Naive thymus-derived CD4-positive, alpha-beta T cell (primary cell): ENCODE data around the gene RAB3GAP2. TPM values are rescaled to one million over a fixed set of nuclear protein-coding genes. Genes with fewer than 3 reads are reported as not detected.

Experiments
- ATAC-seq: fragments of 150-1000 bp; cut with Tn5 transposase; 2 replicates; pipeline ENCODE4 v1.10.0; 2021; ENCODE audit warnings: mild to moderate bottlenecking, moderate library complexity
- CTCF ChIA-PET: fragments of 350-600 bp; sonication (Branson Sonifier 250); formaldehyde crosslinking; loops from one replicate; lab custom pipeline; 2021; ENCODE audit warnings: antibody characterized with exemption; lab: Charles Lee
- POLR2A ChIA-PET: fragments of 350-600 bp; sonication (Branson Sonifier 250); formaldehyde crosslinking; loops from one replicate; lab custom pipeline; 2021; ENCODE audit warnings: antibody characterized with exemption, inconsistent platforms; lab: Charles Lee
- DNase-seq, 9 donors: peaks; one replicate each; pipeline versions ENCODE4 v3.0.0 to v3.0.0-alpha.2; 2020 to 2022; ENCODE audit warnings: mixed read lengths in 1 of 9
- H3K27ac ChIP-seq: one replicate; pipeline ENCODE4 v1.7.0; 2013; ENCODE audit warnings: mild to moderate bottlenecking, low read depth, low read length, moderate library complexity
- H3K27me3 ChIP-seq, 2 donors: one replicate each; pipeline ENCODE4 v1.7.0; 2013; ENCODE audit warnings: low read length in 2 of 2, mild to moderate bottlenecking in 2 of 2, moderate library complexity in 2 of 2; ENCODE audit not compliant: control insufficient read depth in 2 of 2, insufficient read depth in 2 of 2
- H3K36me3 ChIP-seq, 3 experiments: 1 replicate in 2 of 3; 2 replicates in 1 of 3; pipeline ENCODE4 v1.7.0; 2013; ENCODE audit warnings: low read length in 3 of 3, mild to moderate bottlenecking in 3 of 3, moderate library complexity in 1 of 3; ENCODE audit not compliant: insufficient read depth in 3 of 3, control insufficient read depth in 2 of 3
- H3K4me1 ChIP-seq, 2 donors: one replicate each; pipeline ENCODE4 v1.7.0; 2013; ENCODE audit warnings: low read length in 2 of 2, mild to moderate bottlenecking in 2 of 2, moderate library complexity in 1 of 2; ENCODE audit not compliant: control insufficient read depth in 2 of 2, insufficient read depth in 2 of 2
- H3K4me3 ChIP-seq: 2 replicates; pipeline ENCODE4 v1.7.0; 2013; ENCODE audit warnings: mild to moderate bottlenecking, low read length
- H3K9me3 ChIP-seq, 3 experiments: 1 replicate in 2 of 3; 2 replicates in 1 of 3; pipeline ENCODE4 v1.7.0; 2013; ENCODE audit warnings: low read length in 3 of 3; ENCODE audit not compliant: control insufficient read depth in 2 of 3
- H3K27ac Mint-ChIP-seq, 9 donors: one replicate each; pipeline ENCODE4 v1.8.0; 2020 to 2022; ENCODE audit warnings: mixed read lengths in 9 of 9, mild to moderate bottlenecking in 8 of 9, moderate library complexity in 5 of 9, inconsistent platforms in 2 of 9
- H3K27me3 Mint-ChIP-seq, 5 donors: one replicate each; pipeline ENCODE4 v1.8.0; 2021 to 2022; ENCODE audit warnings: mixed read lengths in 5 of 5, mild to moderate bottlenecking in 1 of 5
- H3K36me3 Mint-ChIP-seq, 5 donors: one replicate each; pipeline ENCODE4 v1.8.0; 2020 to 2022; ENCODE audit warnings: mixed read lengths in 5 of 5, mild to moderate bottlenecking in 3 of 5, inconsistent platforms in 1 of 5
- H3K4me1 Mint-ChIP-seq, 7 donors: one replicate each; pipeline ENCODE4 v1.8.0; 2020 to 2022; ENCODE audit warnings: mixed read lengths in 7 of 7, mild to moderate bottlenecking in 3 of 7, inconsistent platforms in 1 of 7
- H3K4me3 Mint-ChIP-seq, 10 donors: one replicate each; pipeline ENCODE4 v1.8.0; 2020 to 2022; ENCODE audit warnings: mild to moderate bottlenecking in 10 of 10, mixed read lengths in 10 of 10, moderate library complexity in 6 of 10, inconsistent platforms in 2 of 10
- H3K9me3 Mint-ChIP-seq, 11 donors: one replicate each; pipeline ENCODE4 v1.8.0; 2020 to 2022; ENCODE audit warnings: mixed read lengths in 11 of 11, mild to moderate bottlenecking in 4 of 11, inconsistent platforms in 1 of 11, moderate library complexity in 1 of 11
- intact Hi-C, 2 donors: fragments of 100-400 bp; cut with micrococcal nuclease; formaldehyde crosslinking; loops; one replicate each; pipeline ENCODE4 v1.15.1; 2023
- polyA plus RNA-seq, 2 donors: library from polyadenylated mRNA; unstranded; fragments of 300-500 nt; fragmentation: Illumina TruSeq; gene quantifications; one replicate each; pipeline ENCODE4 v1.2.3, GENCODE V29; 2021
- total RNA-seq, 6 experiments: library from RNA in 5 of 6; stranded (reverse) in 5 of 6; gene quantifications; 1 replicate in 5 of 6; 2 replicates in 1 of 6; pipeline ENCODE4 v1.2.3 and lab custom pipeline; 2021 to 2026

The RAB3GAP2 gene
- total and polyA plus RNA-seq, 7 experiments from 2014 or later, result 13.9 to 53.0 (median 46.0) TPM

DNA sequence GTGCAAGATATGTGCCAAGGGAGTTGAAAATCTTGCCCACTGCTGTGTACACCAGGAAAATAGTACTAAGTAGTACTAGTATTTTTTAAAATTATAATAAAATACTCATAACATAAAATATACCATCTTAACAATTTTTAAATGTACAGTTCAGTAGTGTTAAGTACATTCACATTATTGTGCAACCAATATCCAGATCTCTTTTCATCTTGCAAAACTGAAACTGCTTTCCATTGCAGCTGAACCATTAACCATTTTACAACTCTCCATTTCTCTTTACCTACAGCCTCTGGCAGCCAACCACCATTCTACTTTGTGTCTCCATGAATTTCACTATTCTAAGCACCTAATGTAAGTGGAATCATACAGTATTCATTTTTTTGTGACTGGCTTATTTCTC is 19.3 kb upstream of the RAB3GAP2 start:
- Mint-ChIP-seq H3K4me1 (peaks cover 0 to 5% (median 0%) of the 10 kb centered on the region in 7 donors), H3K27ac (no peak overlapping the region), H3K27me3 (peaks cover 10 to 35% (median 24%) of the 10 kb centered on the region in 5 donors), H3K9me3 (no peaks in the 10 kb centered on the region), H3K36me3 (no peaks in the 10 kb centered on the region), H3K4me3 (peak overlapping the region in 1 of 10 donors; percentile 5)
- Histone ChIP-seq H3K27ac (no peak overlapping the region), H3K4me3 (no peak overlapping the region), H3K27me3 (no peaks in the 10 kb centered on the region), H3K9me3 (no peaks in the 10 kb centered on the region), H3K36me3 (no peaks in the 10 kb centered on the region), H3K4me1 (no peaks in the 10 kb centered on the region)
- ChIA-PET POLR2A (no interaction called here), CTCF (no interaction called here)
- no peak for ATAC-seq
- intact Hi-C loops, result no loop called here
- no peak for DNase-seq

DNA sequence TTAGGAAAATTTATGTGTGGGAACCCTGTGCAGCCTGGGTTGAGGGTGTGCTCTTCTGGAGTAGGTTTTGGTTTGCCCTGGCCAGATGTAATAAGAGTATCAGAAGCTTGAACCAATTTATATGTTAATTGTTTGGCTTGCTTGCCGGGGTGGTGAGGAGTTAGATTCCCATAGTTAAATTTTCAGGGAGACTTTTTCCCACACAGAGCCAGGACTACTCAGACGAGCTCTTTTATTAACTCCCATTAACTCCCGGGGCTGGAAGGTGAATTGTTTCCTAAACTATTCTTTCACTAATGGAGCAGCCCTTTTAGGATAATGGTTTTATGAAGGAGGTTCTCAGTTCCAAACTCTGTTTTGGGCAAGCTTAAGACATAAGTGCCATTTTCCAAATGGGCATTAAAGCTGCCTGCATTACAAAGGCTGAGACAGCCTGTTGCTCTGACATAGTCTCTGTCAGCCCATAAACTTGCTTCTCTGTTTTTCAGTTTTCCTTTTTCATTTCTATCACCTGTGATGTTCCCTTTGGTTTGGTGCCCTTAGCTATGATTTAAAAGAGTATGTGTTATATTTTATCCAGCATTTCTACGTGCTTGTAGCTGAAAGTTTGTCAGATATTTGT is 18.0 kb upstream of the RAB3GAP2 start:
- Histone ChIP-seq H3K27me3 (no peaks in the 10 kb centered on the region), H3K36me3 (no peaks in the 10 kb centered on the region), H3K9me3 (no peaks in the 10 kb centered on the region), H3K27ac (no peak overlapping the region), H3K4me3 (no peak overlapping the region), H3K4me1 (no peaks in the 10 kb centered on the region)
- ChIA-PET CTCF (no interaction called here), POLR2A (interaction anchor here (0.7 kb wide), 1 partner anchor 48 kb away, joined by 6 read pairs; no protein-coding TSS in a partner anchor)
- DNase-seq, result no peak
- no peak overlapping the region for H3K27ac Mint-ChIP-seq
- H3K9me3 Mint-ChIP-seq, result no peaks in the 10 kb centered on the region
- H3K4me1 Mint-ChIP-seq, result peaks cover 0 to 2% (median 0%) of the 10 kb centered on the region in 7 donors
- peaks cover 7 to 29% (median 20%) of the 10 kb centered on the region in 5 donors for H3K27me3 Mint-ChIP-seq
- H3K4me3 Mint-ChIP-seq, result no peak overlapping the region
- no peaks in the 10 kb centered on the region for H3K36me3 Mint-ChIP-seq
- no peak for ATAC-seq
- intact Hi-C loops, result no loop called here

DNA sequence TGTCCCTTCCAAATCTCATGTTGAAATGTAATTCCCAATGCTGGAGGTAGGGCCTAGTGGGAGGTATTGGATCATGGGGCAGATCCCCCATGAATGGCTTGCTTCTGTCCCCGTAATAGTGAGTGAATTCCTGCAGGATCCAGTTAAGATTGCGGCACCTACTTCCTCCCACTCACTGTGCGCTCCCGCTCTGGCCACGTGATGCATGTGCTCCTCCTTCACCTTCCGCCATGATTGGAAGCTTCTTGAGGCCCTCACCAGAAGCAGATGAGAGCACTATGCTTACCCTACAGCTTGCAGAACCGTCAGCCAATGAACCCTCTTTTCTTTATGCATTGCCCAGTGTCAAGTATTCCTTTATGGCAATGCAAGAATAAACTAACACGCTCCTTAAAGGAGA is 14.9 kb upstream of the RAB3GAP2 start:
- no peak for ATAC-seq
- H3K4me1 ChIP-seq, result no peaks in the 10 kb centered on the region
- H3K27me3 ChIP-seq, result no peaks in the 10 kb centered on the region

DNA sequence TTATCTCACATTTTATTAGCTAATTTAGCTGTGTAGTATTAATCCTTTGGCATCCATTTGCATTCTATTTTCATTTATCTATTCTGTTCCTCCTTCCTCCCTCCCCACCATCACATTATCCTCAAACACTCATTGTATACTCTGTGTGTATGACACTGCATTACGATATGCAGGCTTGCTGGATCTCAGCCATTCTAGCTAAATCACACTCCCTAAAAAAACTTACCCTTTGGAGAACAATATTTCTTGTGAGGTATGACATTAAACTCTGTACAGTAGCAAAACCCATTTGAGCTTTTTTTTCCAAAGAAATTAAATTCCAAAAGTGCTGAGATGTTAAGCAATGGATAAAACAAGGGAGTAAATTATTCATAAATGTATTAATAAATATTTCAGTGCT is 11.4 kb upstream of the RAB3GAP2 start:
- no peaks in the 10 kb centered on the region for H3K27me3 ChIP-seq
- no peak for ATAC-seq
- intact Hi-C loops, result loop anchor here (5.0 kb wide), 2 partner anchors 449 to 494 kb away; no protein-coding TSS in a partner anchor
- no peak overlapping the region for H3K27ac Mint-ChIP-seq
- no peak overlapping the region for H3K4me3 ChIP-seq
- no peaks in the 10 kb centered on the region for H3K36me3 Mint-ChIP-seq
- ChIA-PET CTCF (interaction anchor here (0.8 kb wide), 1 partner anchor 12 kb away, joined by 3 read pairs; no protein-coding TSS in a partner anchor), POLR2A (no interaction called here)
- no peaks in the 10 kb centered on the region for H3K36me3 ChIP-seq
- H3K4me3 Mint-ChIP-seq, result no peak overlapping the region
- no peak overlapping the region for H3K27ac ChIP-seq
- no peaks in the 10 kb centered on the region for H3K4me1 Mint-ChIP-seq
- peaks cover 0 to 12% (median 0%) of the 10 kb centered on the region in 5 donors for H3K27me3 Mint-ChIP-seq
- H3K9me3 ChIP-seq, result no peaks in the 10 kb centered on the region
- no peak for DNase-seq
- H3K4me1 ChIP-seq, result no peaks in the 10 kb centered on the region
- no peaks in the 10 kb centered on the region for H3K9me3 Mint-ChIP-seq

More for the DNA sequence above, 14.9 kb upstream of the RAB3GAP2 start:
- intact Hi-C loops, result no loop called here
- CTCF ChIA-PET, result no interaction called here
- no peaks in the 10 kb centered on the region for H3K36me3 ChIP-seq
- H3K4me3 Mint-ChIP-seq, result no peak overlapping the region
- H3K4me1 Mint-ChIP-seq, result peaks cover 0 to 2% (median 0%) of the 10 kb centered on the region in 7 donors
- H3K4me3 ChIP-seq, result no peak overlapping the region
- H3K27ac Mint-ChIP-seq, result no peak overlapping the region
- POLR2A ChIA-PET, result no interaction called here
- H3K9me3 Mint-ChIP-seq, result no peaks in the 10 kb centered on the region
- no peak for DNase-seq
- H3K9me3 ChIP-seq, result no peaks in the 10 kb centered on the region
- H3K27ac ChIP-seq, result no peak overlapping the region
- peaks cover 0 to 26% (median 5%) of the 10 kb centered on the region in 5 donors for H3K27me3 Mint-ChIP-seq
- H3K36me3 Mint-ChIP-seq, result no peaks in the 10 kb centered on the region

DNA sequence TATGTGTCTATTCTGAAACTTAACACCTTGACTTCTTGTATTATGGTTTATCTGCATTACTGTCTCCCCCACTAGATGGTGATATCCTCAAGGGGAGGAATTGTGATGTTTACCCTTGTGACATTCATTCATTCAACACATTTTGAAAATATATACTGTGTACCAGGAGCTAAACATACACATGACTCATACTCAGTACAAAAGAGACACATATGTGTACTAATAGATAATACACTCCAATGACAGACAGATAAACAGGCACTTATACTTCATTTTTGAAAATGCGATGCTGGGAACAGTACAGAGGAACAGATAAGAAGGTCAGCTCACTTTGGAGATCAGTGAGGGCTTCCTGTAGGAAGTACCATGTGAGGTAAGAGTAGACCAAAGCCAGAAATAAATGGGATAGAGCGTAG is 8.9 kb upstream of the RAB3GAP2 start:
- POLR2A ChIA-PET, result no interaction called here
- CTCF ChIA-PET, result no interaction called here
- no peaks in the 10 kb centered on the region for H3K36me3 ChIP-seq
- no peak for ATAC-seq
- no peak overlapping the region for H3K4me3 ChIP-seq
- Mint-ChIP-seq H3K9me3 (no peaks in the 10 kb centered on the region), H3K36me3 (no peaks in the 10 kb centered on the region), H3K27me3 (peaks cover 0 to 16% (median 9%) of the 10 kb centered on the region in 5 donors), H3K4me1 (no peaks in the 10 kb centered on the region), H3K4me3 (no peak overlapping the region), H3K27ac (no peak overlapping the region)
- intact Hi-C loops, result loop anchor here (5.0 kb wide), 2 partner anchors 451 to 496 kb away; no protein-coding TSS in a partner anchor
- no peaks in the 10 kb centered on the region for H3K27me3 ChIP-seq
- no peaks in the 10 kb centered on the region for H3K4me1 ChIP-seq
- H3K27ac ChIP-seq, result no peak overlapping the region
- H3K9me3 ChIP-seq, result no peaks in the 10 kb centered on the region
- no peak for DNase-seq

DNA sequence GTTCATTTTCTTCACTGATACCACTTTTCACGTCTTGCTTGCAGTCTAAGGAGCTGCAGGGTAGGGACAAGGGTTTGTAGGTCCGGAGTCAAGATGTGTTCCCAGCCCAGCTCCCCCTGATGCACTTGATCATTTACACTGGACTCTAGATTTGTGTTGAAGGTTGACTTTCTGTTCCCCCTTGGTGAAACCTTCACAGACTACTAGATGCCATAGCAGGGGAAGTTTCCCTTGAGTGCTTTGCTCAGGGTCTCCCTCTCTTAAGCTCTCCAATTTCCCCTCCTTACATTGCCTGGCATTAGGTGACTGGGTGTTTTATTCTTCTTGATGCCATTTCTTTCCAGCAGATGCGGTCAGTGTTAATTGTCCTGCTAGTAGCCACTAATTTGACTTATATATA is 8.0 kb upstream of the RAB3GAP2 start:
- POLR2A ChIA-PET, result no interaction called here
- intact Hi-C loops, result loop anchor here (5.0 kb wide), 2 partner anchors 452 to 497 kb away; no protein-coding TSS in a partner anchor
- Histone ChIP-seq H3K27me3 (no peaks in the 10 kb centered on the region), H3K27ac (no peak overlapping the region), H3K4me3 (no peak overlapping the region), H3K36me3 (no peaks in the 10 kb centered on the region), H3K4me1 (no peaks in the 10 kb centered on the region), H3K9me3 (no peaks in the 10 kb centered on the region)
- CTCF ChIA-PET, result no interaction called here
- Mint-ChIP-seq H3K27me3 (peaks cover 0 to 19% (median 9%) of the 10 kb centered on the region in 5 donors), H3K36me3 (no peaks in the 10 kb centered on the region), H3K9me3 (no peaks in the 10 kb centered on the region), H3K27ac (no peak overlapping the region), H3K4me3 (no peak overlapping the region), H3K4me1 (no peaks in the 10 kb centered on the region)
- ATAC-seq (no peak), DNase-seq (no peak)

DNA sequence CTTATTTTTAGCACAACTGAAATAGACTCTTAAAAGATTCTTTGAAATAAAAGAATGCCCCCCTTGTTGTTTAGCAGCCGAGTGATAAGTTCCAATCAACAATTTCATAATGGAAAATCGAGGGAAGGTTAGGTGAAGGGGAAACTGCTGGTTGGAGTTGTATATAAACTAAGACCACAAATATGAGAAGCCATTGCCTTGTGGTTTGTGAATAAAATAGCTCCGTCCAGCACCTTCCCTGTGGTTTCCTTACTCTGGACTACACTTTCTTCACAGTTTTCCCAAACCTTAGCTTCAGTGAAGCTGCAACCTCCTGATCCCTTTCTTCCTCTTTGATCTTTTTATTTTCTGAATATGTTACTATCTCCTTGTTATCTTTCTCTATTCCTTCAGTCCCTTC is 6.7 kb upstream of the RAB3GAP2 start:
- Mint-ChIP-seq H3K27me3 (peaks cover 0 to 26% (median 9%) of the 10 kb centered on the region in 5 donors), H3K27ac (no peak overlapping the region), H3K4me1 (no peaks in the 10 kb centered on the region), H3K4me3 (no peak overlapping the region), H3K36me3 (no peaks in the 10 kb centered on the region), H3K9me3 (no peaks in the 10 kb centered on the region)
- Histone ChIP-seq H3K27ac (no peak overlapping the region), H3K4me1 (no peaks in the 10 kb centered on the region), H3K4me3 (no peak overlapping the region), H3K9me3 (no peaks in the 10 kb centered on the region), H3K27me3 (no peaks in the 10 kb centered on the region), H3K36me3 (no peaks in the 10 kb centered on the region)
- POLR2A ChIA-PET, result no interaction called here
- intact Hi-C loops, result no loop called here
- no peak for DNase-seq
- ATAC-seq, result no peak
- CTCF ChIA-PET, result no interaction called here
